RWPE1 (cell line): ENCODE measurements around the gene PIK3C2G.
"Not testable (repeated sequence)": the region's sequence is repeated elsewhere in the genome, so short reads cannot be mapped to it uniquely, and the experiment has no call there.

Experiments
- CTCF ChIA-PET: fragments of 350-600 bp; sonication (Branson Sonifier 250); formaldehyde crosslinking; extraction: SDS; loops from one replicate; lab custom pipeline; 2021; lab: Yijun Ruan, JAX
- POLR2A ChIA-PET: fragments of 400-600 bp; formaldehyde crosslinking; extraction: SDS; loops from one replicate; lab custom pipeline; 2020; ENCODE audit warnings: antibody characterized with exemption; ENCODE audit not compliant: low non-redundant PET; lab: Yijun Ruan, JAX
- DNase-seq: peaks from one replicate; pipeline ENCODE4 v3.0.0; 2012; ENCODE audit warnings: low spot score
- H3K27ac ChIP-seq: fragments of 450-650 bp; 2 replicates; pipeline ENCODE4 v1.5.1; 2017
- TF ChIP-seq, protein P1 (sequence below): fragments of 450-650 bp; conservative IDR thresholded peaks from 2 replicates; pipeline ENCODE4 v1.5.1; 2017; ENCODE audit warnings: low read depth, mild to moderate bottlenecking

PIK3C2G gene

GRCh38 chr12:18239526-18239925 is 21.8 kb upstream of the PIK3C2G start:
- no peak overlapping the region for H3K27ac ChIP-seq
- TF ChIP-seq, protein P1, sequence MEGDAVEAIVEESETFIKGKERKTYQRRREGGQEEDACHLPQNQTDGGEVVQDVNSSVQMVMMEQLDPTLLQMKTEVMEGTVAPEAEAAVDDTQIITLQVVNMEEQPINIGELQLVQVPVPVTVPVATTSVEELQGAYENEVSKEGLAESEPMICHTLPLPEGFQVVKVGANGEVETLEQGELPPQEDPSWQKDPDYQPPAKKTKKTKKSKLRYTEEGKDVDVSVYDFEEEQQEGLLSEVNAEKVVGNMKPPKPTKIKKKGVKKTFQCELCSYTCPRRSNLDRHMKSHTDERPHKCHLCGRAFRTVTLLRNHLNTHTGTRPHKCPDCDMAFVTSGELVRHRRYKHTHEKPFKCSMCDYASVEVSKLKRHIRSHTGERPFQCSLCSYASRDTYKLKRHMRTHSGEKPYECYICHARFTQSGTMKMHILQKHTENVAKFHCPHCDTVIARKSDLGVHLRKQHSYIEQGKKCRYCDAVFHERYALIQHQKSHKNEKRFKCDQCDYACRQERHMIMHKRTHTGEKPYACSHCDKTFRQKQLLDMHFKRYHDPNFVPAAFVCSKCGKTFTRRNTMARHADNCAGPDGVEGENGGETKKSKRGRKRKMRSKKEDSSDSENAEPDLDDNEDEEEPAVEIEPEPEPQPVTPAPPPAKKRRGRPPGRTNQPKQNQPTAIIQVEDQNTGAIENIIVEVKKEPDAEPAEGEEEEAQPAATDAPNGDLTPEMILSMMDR: no peak
- DNase-seq: no peak
- ChIA-PET CTCF (no interaction called here), POLR2A (no interaction called here)

- no peak overlapping the region for H3K27ac ChIP-seq
- CTCF ChIA-PET: no interaction called here
- no peak for DNase-seq
- TF ChIP-seq, protein P1: no peak
- POLR2A ChIA-PET: no interaction called here
Observed at GRCh38 chr12:18242380-18243089, 18.8 kb upstream of the PIK3C2G start.

DNA sequence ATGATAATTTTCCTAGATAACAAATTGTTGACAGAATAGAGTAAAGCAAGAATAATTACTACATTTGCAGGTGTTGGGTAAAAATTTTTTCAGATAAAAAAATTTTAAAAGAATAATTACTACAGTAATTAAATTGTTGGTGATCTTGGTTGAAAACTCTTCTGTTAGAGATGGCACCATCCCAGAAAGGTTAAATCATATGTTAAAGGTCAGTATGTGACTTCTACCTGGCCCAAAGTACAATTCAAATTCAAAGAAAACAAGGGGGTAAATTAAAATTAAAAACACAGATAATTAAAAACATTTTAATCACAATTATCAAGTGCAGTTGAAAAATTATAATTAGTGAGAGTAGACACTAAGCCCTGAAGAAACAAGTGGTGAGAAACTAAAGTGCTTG is 18.1 kb upstream of the PIK3C2G start:
- no peak for DNase-seq
- POLR2A ChIA-PET: no interaction called here

DNA sequence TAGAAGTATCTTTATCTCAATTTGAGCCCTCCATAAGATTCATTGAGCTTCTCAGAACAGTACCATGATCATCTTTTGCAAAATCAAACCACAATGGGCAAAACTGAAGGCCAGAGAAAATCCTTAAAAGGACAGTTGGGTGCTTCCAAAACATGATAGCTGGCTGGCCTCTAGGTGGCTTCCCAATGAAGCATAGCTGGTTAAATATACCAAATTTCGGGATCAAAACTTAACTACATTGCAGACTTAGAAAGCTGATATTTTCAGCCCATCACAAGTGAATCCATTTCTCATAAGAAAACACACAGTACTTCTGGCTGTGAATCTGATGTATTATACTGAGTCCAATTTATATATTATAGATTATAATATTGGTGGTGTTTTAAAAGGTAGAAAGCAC is 15.3 kb upstream of the PIK3C2G start:
- POLR2A ChIA-PET: no interaction called here
- H3K27ac ChIP-seq: no peak overlapping the region
- DNase-seq: no peak
- TF ChIP-seq, protein P1: no peak
- CTCF ChIA-PET: interaction anchor here (0.5 to 0.6 kb wide), 2 partner anchors 12 to 497 kb away, joined by 3 to 5 read pairs; no protein-coding TSS in a partner anchor

More for the DNA sequence above, 18.1 kb upstream of the PIK3C2G start:
- H3K27ac ChIP-seq: no peak overlapping the region
- TF ChIP-seq, protein P1: no peak
- CTCF ChIA-PET: no interaction called here

DNA sequence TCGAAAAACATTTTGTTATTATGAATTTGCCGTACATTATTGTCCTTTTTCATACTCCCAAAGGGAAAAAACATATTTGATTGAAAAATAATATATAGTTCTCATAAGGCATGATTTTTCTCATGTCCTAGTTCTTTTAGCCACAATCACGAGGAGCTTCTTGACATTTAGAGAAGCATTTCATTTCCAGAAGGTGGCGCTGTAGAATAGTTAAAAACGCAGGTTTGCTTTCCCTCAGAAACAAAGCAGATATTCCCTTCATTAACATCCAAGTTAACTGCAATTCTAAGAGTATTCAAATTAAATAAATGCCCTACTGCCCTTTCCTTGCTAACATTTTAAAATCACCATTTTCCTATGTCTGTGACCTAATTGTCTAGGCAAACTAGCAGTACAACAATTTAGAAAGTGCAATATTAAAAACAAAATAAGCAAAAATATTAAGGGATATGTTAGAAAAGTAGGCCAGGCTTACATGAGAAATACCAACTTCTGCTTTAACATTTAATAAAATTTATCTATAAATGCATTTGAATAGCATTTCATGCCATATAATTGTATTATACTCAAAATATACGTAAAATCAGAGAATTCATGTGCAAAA is 10.9 kb upstream of the PIK3C2G start:
- TF ChIP-seq, protein P1: peak; percentile 50
- no peak overlapping the region for H3K27ac ChIP-seq
- ChIA-PET POLR2A (no interaction called here), CTCF (interaction anchor here (0.6 to 1.9 kb wide), 9 partner anchors 12 to 1489 kb away, joined by 3 to 12 read pairs (median 3); partner anchors contain the start of gene PIK3C2G)
- peak; percentile 25 for DNase-seq

GRCh38 chr12:18254081-18254480 is 7.2 kb upstream of the PIK3C2G start:
- CTCF ChIA-PET: interaction anchor here (0.6 kb wide), 2 partner anchors 165 to 255 kb away, joined by 3 read pairs; no protein-coding TSS in a partner anchor
- H3K27ac ChIP-seq: no peak overlapping the region
- DNase-seq: no peak
- TF ChIP-seq, protein P1: no peak
- POLR2A ChIA-PET: no interaction called here

DNA sequence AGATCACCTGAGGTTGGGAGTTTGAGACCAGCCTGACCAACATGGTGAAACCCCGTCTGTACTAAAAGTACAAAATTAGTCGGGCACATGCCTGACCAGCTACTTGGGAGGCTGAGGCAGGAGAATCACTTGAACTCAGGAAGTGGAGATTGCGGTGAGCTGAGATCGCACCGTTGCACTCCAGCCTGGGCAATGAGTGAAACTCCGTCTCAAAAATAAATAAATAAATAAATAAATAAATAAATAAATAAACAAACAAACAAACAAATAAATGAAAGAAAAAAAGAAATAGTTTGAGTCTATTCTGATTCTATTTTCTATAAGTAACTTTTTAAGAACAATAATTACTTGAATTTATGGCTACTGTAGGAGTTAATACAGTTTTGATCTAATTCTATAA is 6.3 kb upstream of the PIK3C2G start:
- POLR2A ChIA-PET, H3K27ac ChIP-seq, DNase-seq, CTCF ChIA-PET: not testable (repeated sequence)
